HG03565 (cell line): ENCODE results near the gene NR1D1.
A peak's percentile ranks its signal among the peaks of the same experiment; 100 is the strongest.

Experiments used
- ATAC-seq: cut with Tn5 transposase; IDR thresholded peaks from one replicate; pipeline ENCODE4 v1.9.1; 2021; ENCODE audit warnings: mild to moderate bottlenecking, moderate library complexity; ENCODE audit not compliant: unreplicated experiment

Gene NR1D1

DNA sequence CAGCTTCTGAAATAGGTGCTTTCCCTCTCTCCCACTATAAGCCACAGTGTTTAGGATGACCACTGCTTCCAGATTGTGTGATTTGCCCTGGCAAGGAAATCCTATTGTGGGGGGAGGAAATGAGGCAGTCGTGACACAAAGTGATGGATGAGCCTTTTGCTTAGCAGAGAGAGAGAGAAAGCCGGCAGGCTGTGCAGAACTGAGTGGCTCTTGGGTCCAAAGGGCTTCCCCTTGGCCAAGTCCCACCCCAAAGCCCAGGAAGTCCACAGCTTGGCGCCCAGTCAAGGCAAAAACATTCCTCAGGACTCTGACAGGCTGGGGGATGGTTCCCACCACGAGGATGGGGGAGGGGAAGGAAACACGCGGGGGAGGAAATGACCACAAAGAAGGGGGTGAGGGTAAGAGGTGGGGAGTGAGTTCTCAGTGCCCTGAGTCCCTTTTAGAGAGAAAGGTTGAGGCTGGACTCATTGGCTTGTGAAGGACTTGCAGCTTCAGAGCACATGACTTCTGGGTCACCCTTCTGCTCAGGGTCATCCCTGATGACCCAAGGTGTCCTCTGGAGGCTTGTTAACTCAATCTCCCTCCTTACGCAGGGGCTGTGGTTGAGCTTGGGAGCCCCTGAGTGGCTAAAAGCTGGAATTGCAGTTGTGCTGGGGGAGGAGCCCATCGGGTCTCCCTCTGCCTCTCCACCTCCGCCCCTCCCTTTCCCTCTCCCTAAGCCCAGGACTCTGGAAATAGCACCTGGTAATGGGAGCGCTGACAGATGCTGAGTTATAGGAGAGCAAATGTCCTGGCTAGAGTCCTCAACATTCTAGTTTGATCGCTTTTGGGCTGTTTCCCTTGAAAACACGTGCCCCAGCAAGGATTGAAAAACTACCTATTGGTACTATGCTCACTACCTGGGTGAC lies 11.1 kb upstream of the NR1D1 start:
- peak; percentile 31 for ATAC-seq

DNA sequence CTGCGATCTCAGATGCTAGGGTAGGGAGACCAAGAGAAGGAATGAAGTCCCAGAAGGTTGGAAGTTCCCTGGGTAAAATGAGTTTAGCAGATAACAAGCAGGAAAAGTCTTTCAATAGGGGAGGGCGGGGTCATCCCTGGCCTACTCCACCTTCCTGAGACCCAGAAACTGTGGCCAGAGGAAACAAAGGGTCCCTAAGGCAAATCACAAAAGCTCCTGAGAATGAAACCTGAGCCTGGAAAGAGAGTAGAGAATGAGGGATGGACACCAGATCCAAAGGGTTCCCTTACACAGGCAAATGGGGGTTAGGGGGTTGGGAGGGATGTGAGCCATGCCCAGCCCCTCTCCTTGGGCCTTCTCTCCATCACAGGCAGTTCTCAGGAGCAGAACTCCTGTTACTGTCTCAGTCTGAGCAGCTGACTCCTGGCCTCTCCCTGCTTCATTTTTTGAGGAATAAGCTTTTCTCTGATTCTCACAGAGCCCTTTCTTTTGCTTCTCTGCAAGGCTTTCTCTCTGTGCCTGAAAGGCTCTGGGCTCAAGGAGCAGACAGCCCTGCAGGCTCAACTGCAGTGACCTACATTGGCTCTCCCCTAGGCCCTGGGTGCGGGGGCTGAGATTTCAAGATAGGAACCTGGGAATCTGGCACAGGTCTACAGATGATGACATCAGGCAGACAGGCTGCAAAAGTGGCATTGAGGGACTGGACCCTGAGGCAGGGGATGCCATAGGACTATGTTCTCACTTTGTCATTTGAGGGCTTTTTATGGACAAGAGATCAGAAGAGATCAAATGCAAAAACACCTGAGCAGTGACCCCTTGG lies 9.8 kb upstream of the NR1D1 start:
- ATAC-seq = no peak

- ATAC-seq = no peak
These were observed 8.8 kb upstream of the NR1D1 start for GRCh38 chr17:40108970-40109824.

DNA sequence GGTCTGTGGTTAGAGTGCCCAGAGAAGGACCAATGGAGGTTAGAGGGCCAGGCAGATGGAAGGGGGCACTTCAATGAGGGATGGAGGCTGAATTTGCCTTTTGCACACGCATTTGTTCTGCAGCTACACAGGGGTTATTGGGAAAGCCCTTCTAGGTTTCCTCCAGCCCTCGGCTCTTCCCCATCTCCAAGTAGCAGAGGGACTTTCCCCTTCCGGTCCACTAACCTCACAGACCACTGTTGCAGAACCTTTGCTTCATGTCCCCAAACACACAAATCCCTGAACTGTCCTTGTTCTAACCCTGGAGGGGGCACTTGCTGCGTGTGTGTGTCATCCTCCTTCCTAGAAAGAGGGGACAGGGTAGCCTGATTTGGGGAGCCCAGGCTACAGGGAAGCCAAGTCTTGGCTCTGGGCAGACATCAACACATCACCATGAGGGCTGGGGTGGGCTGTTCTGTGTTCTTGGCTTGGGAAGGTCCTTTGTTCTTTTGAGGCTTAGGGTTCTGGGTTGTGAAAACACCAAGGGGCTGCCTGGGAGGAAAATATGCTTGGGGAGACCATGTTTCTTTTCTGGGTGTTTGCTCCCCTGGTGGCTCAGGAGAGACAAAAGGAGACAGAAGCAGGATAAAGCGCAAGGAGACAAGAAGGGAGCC lies 7.3 kb upstream of the NR1D1 start:
- ATAC-seq = no peak

GRCh38 chr17:40106760-40107521 lies 6.6 kb upstream of the NR1D1 start:
- no peak for ATAC-seq

DNA sequence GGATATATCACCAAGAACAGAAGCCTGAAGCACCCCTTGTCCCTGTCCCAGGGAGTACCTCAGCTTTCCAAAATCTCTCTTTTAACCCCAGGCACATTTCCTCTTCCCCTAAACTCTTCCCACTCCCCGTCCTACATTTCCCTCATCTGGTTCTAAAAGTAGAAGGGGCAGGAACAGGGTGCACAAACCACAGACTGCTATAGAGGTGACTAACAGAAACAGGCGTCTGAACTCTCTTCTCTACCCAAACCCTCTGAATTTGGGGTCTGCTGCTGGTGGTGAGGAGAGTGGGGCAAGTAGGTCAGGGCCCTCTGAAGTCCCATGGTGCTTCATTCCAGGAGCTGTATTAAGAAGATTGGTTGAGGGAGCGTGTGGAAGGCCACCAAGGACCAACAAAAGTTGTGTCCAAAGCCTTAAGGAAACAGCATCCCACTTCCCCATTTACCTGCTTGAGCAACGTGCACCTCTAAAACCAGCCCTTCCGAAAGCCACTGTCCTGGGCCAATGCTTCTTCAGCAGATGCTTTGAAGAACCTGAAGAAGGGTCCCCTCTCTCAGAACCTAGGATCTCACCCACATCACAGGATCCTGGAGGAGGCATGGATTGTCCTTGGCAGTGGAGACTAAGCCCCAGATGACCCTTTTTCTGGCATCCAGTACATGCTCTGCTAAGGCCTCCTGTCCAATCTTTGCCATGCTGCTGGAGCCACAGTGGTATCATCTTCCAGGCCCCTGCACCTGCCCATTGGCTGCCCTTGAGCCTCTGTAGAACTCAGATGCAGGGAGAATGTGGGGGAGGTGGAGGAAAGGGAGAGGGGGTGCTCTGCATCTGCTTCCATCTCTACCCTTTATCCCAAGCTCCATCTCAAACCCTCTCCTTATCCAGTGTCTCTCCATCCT lies 5.7 kb upstream of the NR1D1 start:
- no peak for ATAC-seq

- no peak for ATAC-seq
These were observed 4.5 kb upstream of the NR1D1 start for GRCh38 chr17:40104594-40105486.

- no peak for ATAC-seq
These were observed 3.3 kb upstream of the NR1D1 start for GRCh38 chr17:40103688-40104087.

DNA sequence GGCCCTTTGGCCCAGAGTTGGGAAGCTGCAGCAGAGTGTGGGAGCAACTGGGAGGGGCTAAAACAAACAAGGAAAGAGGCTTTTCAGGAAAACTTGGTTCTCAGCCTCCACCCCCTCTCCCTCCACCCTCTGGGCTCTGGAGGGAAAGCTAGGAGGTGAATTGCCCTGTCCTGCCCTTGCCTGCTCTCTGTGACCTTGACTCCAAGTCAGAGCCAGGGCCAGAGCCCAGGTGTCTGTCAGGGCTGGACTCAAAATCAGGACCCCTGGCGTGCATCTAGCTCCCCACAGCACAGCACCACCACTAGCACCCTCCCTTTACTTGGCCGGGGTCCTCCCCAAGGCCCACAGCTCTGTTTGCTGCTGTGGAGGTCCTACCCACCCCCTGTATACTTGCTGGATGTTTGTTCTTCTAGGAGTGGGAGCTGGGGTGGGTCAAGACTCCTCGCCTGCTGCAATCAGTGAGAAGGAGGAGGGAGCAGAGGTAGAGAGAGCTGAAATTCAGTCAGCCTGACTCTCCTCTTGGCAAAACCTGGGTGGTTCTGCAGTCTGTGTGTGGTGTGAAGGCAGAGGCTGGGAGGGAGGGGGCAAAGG lies 2.8 kb upstream of the NR1D1 start:
- ATAC-seq = no peak

DNA sequence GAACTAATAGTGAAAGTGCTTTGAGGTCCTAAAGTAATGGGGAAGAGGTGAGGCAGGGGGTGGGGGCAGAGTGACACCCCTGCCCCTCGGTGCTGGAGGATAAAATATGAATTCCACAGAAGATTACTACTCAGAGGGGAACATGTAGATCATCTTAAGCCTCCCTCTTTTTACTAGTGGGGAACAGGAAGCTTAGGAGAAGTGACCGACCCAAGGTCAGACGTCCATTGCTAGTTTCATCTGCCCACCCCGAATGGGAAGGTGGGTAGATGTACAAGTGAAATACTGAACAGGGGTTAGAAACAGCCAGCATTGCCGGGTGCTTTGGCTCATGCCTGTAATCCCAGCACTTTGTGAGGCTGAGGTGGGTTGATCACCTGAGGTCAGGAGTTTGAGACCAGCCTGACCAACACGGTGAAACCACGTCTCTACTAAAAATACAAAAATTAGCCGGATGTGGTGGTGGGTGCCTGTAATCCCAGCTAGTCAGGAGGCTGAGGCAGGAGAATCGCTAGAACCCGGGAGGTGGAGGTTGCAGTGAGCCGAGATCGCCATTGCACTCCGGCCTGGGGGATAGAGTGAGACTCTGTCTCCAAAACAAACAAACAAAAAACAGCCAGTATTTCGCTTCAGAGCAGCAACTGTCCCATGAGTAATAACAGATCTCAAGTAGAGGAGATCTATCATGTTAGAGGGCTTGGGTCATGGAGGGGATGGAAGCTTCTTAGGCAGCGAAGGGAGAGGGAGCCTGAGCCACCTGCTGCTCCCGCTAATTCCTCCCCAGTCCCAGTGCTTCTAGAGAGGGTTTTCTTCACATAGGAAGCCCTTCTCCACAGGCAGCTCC lies 1.2 kb upstream of the NR1D1 start:
- ATAC-seq = no peak

- ATAC-seq = no peak
These were observed 429 bp upstream of the NR1D1 start for GRCh38 chr17:40100669-40101366.

- ATAC-seq = no peak
These were observed 570 bp downstream of the NR1D1 start for GRCh38 chr17:40099619-40100418.

GRCh38 chr17:40098846-40099618 lies 1.4 kb downstream of the NR1D1 start:
- ATAC-seq = peak; percentile 38
